Measurements from ENCODE around the gene IGFBP2. TPM values are rescaled to one million over a fixed set of nuclear protein-coding genes. Genes with fewer than 3 reads are reported as not detected.

IGFBP2 gene
- total and polyA plus RNA-seq, 2 experiments from 2014 or later = 5.6 to 40.1 TPM

DNA sequence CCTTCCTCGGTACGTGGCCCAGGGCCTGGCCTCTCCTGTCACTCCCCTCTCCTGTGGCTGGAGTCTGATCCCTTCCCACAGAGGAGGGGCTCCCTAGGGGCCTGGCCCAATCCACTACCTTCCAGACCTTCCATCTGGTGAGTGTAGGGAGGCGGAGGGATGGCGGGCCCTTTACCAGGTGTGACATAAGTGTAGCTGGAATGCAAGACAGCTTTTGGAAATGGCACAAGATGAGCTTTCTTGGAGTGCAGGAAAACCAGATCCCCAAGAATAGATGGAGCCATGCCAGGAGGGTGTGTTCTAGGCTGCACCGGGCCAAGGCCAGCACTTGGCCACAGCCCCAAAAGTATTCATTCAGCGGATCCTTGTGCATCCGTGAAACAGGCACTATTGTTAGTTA, 32.0 kb downstream of the IGFBP2 start:
- H3K4me2 ChIP-seq (ENCODE audit: unreplicated experiment) = no peak overlapping the region

GRCh38 chr2:216665717-216666116, 32.5 kb downstream of the IGFBP2 start:
- H3K27ac ChIP-seq = no peak overlapping the region
- peaks cover 13% of the 10 kb centered on the region for H3K4me1 ChIP-seq (ENCODE audit: insufficient read depth)
- no peak for DNase-seq
- H3F3A ChIP-seq (ENCODE audit: insufficient read depth) = 0 out of 2 replicates have a peak, but pooled peaks cover 8% of the 10 kb centered on the region
- H3K9ac ChIP-seq = no peak overlapping the region
- no peak overlapping the region for H3K4me3 ChIP-seq
- no peak overlapping the region for H3K4me2 ChIP-seq (ENCODE audit: unreplicated experiment)
- 28% methylated on average over 12 of the region's 12 CpGs for WGBS, 2 experiments (ENCODE audit: low coverage in 1 of 2, low lambda C conversion rate in 2 of 2, missing lambda C conversion rate in 2 of 2)
- TF ChIP-seq EZH2phosphoT487 (IDR thresholded peaks at IDR 0.05; ENCODE audit: insufficient read depth, low read depth) = no peak
- TF ChIP-seq EZH2 (IDR thresholded peaks at IDR 0.05; ENCODE audit: insufficient read depth, poor library complexity, severe bottlenecking) = no peak
- H3K27me3 ChIP-seq (replicated peaks; ENCODE audit: insufficient read depth) = no peaks in the 10 kb centered on the region
- no peaks in the 10 kb centered on the region for H3K9me2 ChIP-seq (ENCODE audit: insufficient read depth)
- in situ Hi-C loops (cut with MboI) = loop anchor here (5.0 kb wide), 1 partner anchor 148 kb away; no protein-coding TSS in a partner anchor
- no peak overlapping the region for H2AFZ ChIP-seq
- no peaks in the 10 kb centered on the region for H3K36me3 ChIP-seq (ENCODE audit: low read depth)
- no peaks in the 10 kb centered on the region for H4K20me1 ChIP-seq (ENCODE audit: insufficient read depth)
- H3K79me2 ChIP-seq (ENCODE audit: insufficient read depth) = no peaks in the 10 kb centered on the region
- H3K9me3 ChIP-seq (ENCODE audit: low read depth) = no peaks in the 10 kb centered on the region

More for the DNA sequence above, 32.0 kb downstream of the IGFBP2 start:
- Histone ChIP-seq H3K4me3 (no peak overlapping the region), H3K9ac (no peak overlapping the region), H4K20me1 (ENCODE audit: insufficient read depth) (no peaks in the 10 kb centered on the region), H3K27ac (no peak overlapping the region), H3K27me3 (replicated peaks; ENCODE audit: insufficient read depth) (no peaks in the 10 kb centered on the region), H3K79me2 (ENCODE audit: insufficient read depth) (no peaks in the 10 kb centered on the region), H3K9me2 (ENCODE audit: insufficient read depth) (no peaks in the 10 kb centered on the region), H3K9me3 (ENCODE audit: low read depth) (no peaks in the 10 kb centered on the region), H3K36me3 (ENCODE audit: low read depth) (no peaks in the 10 kb centered on the region), H2AFZ (no peak overlapping the region), H3K4me1 (ENCODE audit: insufficient read depth) (peaks cover 13% of the 10 kb centered on the region), H3F3A (ENCODE audit: insufficient read depth) (0 out of 2 replicates have a peak, but pooled peaks cover 8% of the 10 kb centered on the region)
- peak; percentile 48 for DNase-seq
- TF ChIP-seq EZH2phosphoT487 (IDR thresholded peaks at IDR 0.05; ENCODE audit: insufficient read depth, low read depth) (no peak), EZH2 (IDR thresholded peaks at IDR 0.05; ENCODE audit: insufficient read depth, poor library complexity, severe bottlenecking) (no peak)
- in situ Hi-C loops (cut with MboI) = loop anchor here (5.0 kb wide), 1 partner anchor 148 kb away; no protein-coding TSS in a partner anchor
- 61 to 69% methylated on average over 7 of the region's 7 CpGs for WGBS, 2 experiments (ENCODE audit: low coverage in 1 of 2, low lambda C conversion rate in 2 of 2, missing lambda C conversion rate in 2 of 2)

GRCh38 chr2:216666461-216667233, 33.4 kb downstream of the IGFBP2 start:
- H3K9me3 ChIP-seq (ENCODE audit: low read depth) = no peaks in the 10 kb centered on the region
- in situ Hi-C loops (cut with MboI) = loop anchor here (5.0 kb wide), 1 partner anchor 149 kb away; no protein-coding TSS in a partner anchor
- H4K20me1 ChIP-seq (ENCODE audit: insufficient read depth) = no peaks in the 10 kb centered on the region
- H3K36me3 ChIP-seq (ENCODE audit: low read depth) = no peaks in the 10 kb centered on the region
- H3K4me1 ChIP-seq (ENCODE audit: insufficient read depth) = peaks cover 13% of the 10 kb centered on the region
- DNase-seq = peak; percentile 70
- H3K4me3 ChIP-seq = no peak overlapping the region
- H3F3A ChIP-seq (ENCODE audit: insufficient read depth) = 0 out of 2 replicates have a peak, but pooled peaks cover 8% of the 10 kb centered on the region
- TF ChIP-seq EZH2phosphoT487 (IDR thresholded peaks at IDR 0.05; ENCODE audit: insufficient read depth, low read depth) = no peak
- no peak for TF ChIP-seq EZH2 (IDR thresholded peaks at IDR 0.05; ENCODE audit: insufficient read depth, poor library complexity, severe bottlenecking)
- no peak overlapping the region for H3K27ac ChIP-seq
- no peaks in the 10 kb centered on the region for H3K79me2 ChIP-seq (ENCODE audit: insufficient read depth)
- no peaks in the 10 kb centered on the region for H3K9me2 ChIP-seq (ENCODE audit: insufficient read depth)
- 8 to 11% methylated on average over 9 of the region's 9 CpGs for WGBS, 2 experiments (ENCODE audit: low coverage in 1 of 2, low lambda C conversion rate in 2 of 2, missing lambda C conversion rate in 2 of 2)
- no peak overlapping the region for H2AFZ ChIP-seq
- no peaks in the 10 kb centered on the region for H3K27me3 ChIP-seq (replicated peaks; ENCODE audit: insufficient read depth)
- no peak overlapping the region for H3K9ac ChIP-seq
- no peak overlapping the region for H3K4me2 ChIP-seq (ENCODE audit: unreplicated experiment)

GRCh38 chr2:216670266-216671080, 37.3 kb downstream of the IGFBP2 start:
- H2AFZ ChIP-seq = no peak overlapping the region
- TF ChIP-seq EZH2 (IDR thresholded peaks at IDR 0.05; ENCODE audit: insufficient read depth, poor library complexity, severe bottlenecking) (no peak), EZH2phosphoT487 (IDR thresholded peaks at IDR 0.05; ENCODE audit: insufficient read depth, low read depth) (no peak)

More at GRCh38 chr2:216670266-216671080, 37.3 kb downstream of the IGFBP2 start:
- no peaks in the 10 kb centered on the region for H4K20me1 ChIP-seq (ENCODE audit: insufficient read depth)
- no peaks in the 10 kb centered on the region for H3K79me2 ChIP-seq (ENCODE audit: insufficient read depth)
- H3K27ac ChIP-seq = no peak overlapping the region
- 42 to 52% methylated on average over 17 of the region's 17 CpGs for WGBS, 2 experiments (ENCODE audit: low coverage in 1 of 2, low lambda C conversion rate in 2 of 2, missing lambda C conversion rate in 2 of 2)
- 0 out of 2 replicates have a peak, but pooled peaks cover under 1% of the 10 kb centered on the region for H3F3A ChIP-seq (ENCODE audit: insufficient read depth)
- no peak overlapping the region for H3K4me2 ChIP-seq (ENCODE audit: unreplicated experiment)
- in situ Hi-C loops (cut with MboI) = no loop called here
- H3K9me2 ChIP-seq (ENCODE audit: insufficient read depth) = no peaks in the 10 kb centered on the region
- H3K4me3 ChIP-seq = no peak overlapping the region
- H3K9me3 ChIP-seq (ENCODE audit: low read depth) = no peaks in the 10 kb centered on the region
- no peak overlapping the region for H3K9ac ChIP-seq
- no peaks in the 10 kb centered on the region for H3K36me3 ChIP-seq (ENCODE audit: low read depth)
- no peak for DNase-seq
- peaks cover 1% of the 10 kb centered on the region for H3K4me1 ChIP-seq (ENCODE audit: insufficient read depth)
- no peaks in the 10 kb centered on the region for H3K27me3 ChIP-seq (replicated peaks; ENCODE audit: insufficient read depth)
